SJSA1 (cell line): ENCODE data around the gene ERC1. TPM values are rescaled to one million over a fixed set of nuclear protein-coding genes. Genes with fewer than 3 reads are reported as not detected.
"Not testable (repeated sequence)": the region's sequence is repeated elsewhere in the genome, so short reads cannot be mapped to it uniquely, and the experiment has no call there.

ENCODE experiments used
- DNase-seq, 2 experiments: peaks; one replicate each; pipeline ENCODE4 v3.0.0-alpha.2; 2015 to 2020; ENCODE audit warnings: low spot score in 2 of 2, low read depth in 1 of 2
- H3K27ac ChIP-seq: fragments of 250-450 bp; sonication (Bioruptor Pico); 2 replicates; pipeline ENCODE4 v1.5.1; 2020; ENCODE audit warnings: mild to moderate bottlenecking, moderate library complexity
- H3K27me3 ChIP-seq: fragments of 250-450 bp; sonication (Bioruptor Pico); replicated peaks from 2 replicates; pipeline ENCODE4 v1.5.1; 2020; ENCODE audit warnings: mild to moderate bottlenecking, moderate library complexity
- H3K36me3 ChIP-seq: fragments of 250-450 bp; sonication (Bioruptor Pico); 2 replicates; pipeline ENCODE4 v1.5.1; 2020; ENCODE audit warnings: mild to moderate bottlenecking
- H3K4me1 ChIP-seq: fragments of 250-450 bp; sonication (Bioruptor Pico); replicated peaks from 2 replicates; pipeline ENCODE4 v1.6.1; 2021; ENCODE audit warnings: mild to moderate bottlenecking
- H3K4me3 ChIP-seq: fragments of 250-450 bp; sonication (Bioruptor Pico); 2 replicates; pipeline ENCODE4 v1.5.1; 2020; ENCODE audit warnings: mild to moderate bottlenecking
- H3K9me3 ChIP-seq: fragments of 250-450 bp; sonication (Bioruptor Pico); replicated peaks from 2 replicates; pipeline ENCODE4 v1.5.1; 2020; ENCODE audit warnings: mild to moderate bottlenecking
- total RNA-seq: library from RNA; depleted of rRNA; stranded (reverse); fragments of >200 nt; shearing (Covaris generic); gene quantifications from 2 replicates; pipeline ENCODE4 v1.2.3, GENCODE V29; 2014

The ERC1 gene
- total RNA-seq, 1 experiment from 2014 or later: 19.7 TPM

GRCh38 chr12:1306817-1307216, 315.8 kb downstream of the ERC1 start:
- Histone ChIP-seq H3K4me1 (no peaks in the 10 kb centered on the region), H3K9me3 (no peaks in the 10 kb centered on the region), H3K27me3 (no peaks in the 10 kb centered on the region), H3K4me3 (no peak overlapping the region), H3K27ac (no peak overlapping the region), H3K36me3 (no peaks in the 10 kb centered on the region; the same call in 1 of the 2 replicates)
- no peak for DNase-seq

GRCh38 chr12:1307796-1308195, 316.8 kb downstream of the ERC1 start:
- H3K36me3 ChIP-seq: no peaks in the 10 kb centered on the region; the same call in 1 of the 2 replicates
- H3K27me3 ChIP-seq: no peaks in the 10 kb centered on the region
- no peak for DNase-seq
- no peak overlapping the region for H3K4me3 ChIP-seq
- no peak overlapping the region for H3K27ac ChIP-seq
- H3K9me3 ChIP-seq: 0 out of 2 replicates have a peak, but pooled peaks cover 3% of the 10 kb centered on the region
- no peaks in the 10 kb centered on the region for H3K4me1 ChIP-seq

- H3K9me3 ChIP-seq: 0 out of 2 replicates have a peak, but pooled peaks cover 3% of the 10 kb centered on the region
- no peak overlapping the region for H3K27ac ChIP-seq
- H3K27me3 ChIP-seq: no peaks in the 10 kb centered on the region
- H3K4me1 ChIP-seq: no peaks in the 10 kb centered on the region
- H3K36me3 ChIP-seq: no peaks in the 10 kb centered on the region; the same call in 1 of the 2 replicates
- DNase-seq: no peak
- H3K4me3 ChIP-seq: no peak overlapping the region
Observed at GRCh38 chr12:1309613-1310012, 318.6 kb downstream of the ERC1 start.

- DNase-seq: no peak
- Histone ChIP-seq H3K4me3 (no peak overlapping the region), H3K9me3 (0 out of 2 replicates have a peak, but pooled peaks cover 3% of the 10 kb centered on the region), H3K36me3 (no peaks in the 10 kb centered on the region; the same call in none of the 2 replicates), H3K27me3 (no peaks in the 10 kb centered on the region), H3K27ac (no peak overlapping the region), H3K4me1 (no peaks in the 10 kb centered on the region)
Observed at GRCh38 chr12:1310653-1311052, 319.6 kb downstream of the ERC1 start.

GRCh38 chr12:1311145-1311544, 320.1 kb downstream of the ERC1 start:
- Histone ChIP-seq H3K27ac (no peak overlapping the region), H3K36me3 (no peaks in the 10 kb centered on the region; the same call in none of the 2 replicates), H3K4me1 (no peaks in the 10 kb centered on the region), H3K4me3 (no peak overlapping the region), H3K27me3 (no peaks in the 10 kb centered on the region), H3K9me3 (0 out of 2 replicates have a peak, but pooled peaks cover 3% of the 10 kb centered on the region)
- DNase-seq: no peak

- H3K36me3 ChIP-seq: no peaks in the 10 kb centered on the region; the same call in none of the 2 replicates
- no peaks in the 10 kb centered on the region for H3K27me3 ChIP-seq
- H3K4me3 ChIP-seq: no peak overlapping the region
- 0 out of 2 replicates have a peak, but pooled peaks cover 3% of the 10 kb centered on the region for H3K9me3 ChIP-seq
- H3K27ac ChIP-seq: no peak overlapping the region
- DNase-seq: no peak
- no peaks in the 10 kb centered on the region for H3K4me1 ChIP-seq
Observed at GRCh38 chr12:1313906-1314305, 322.9 kb downstream of the ERC1 start.

GRCh38 chr12:1314523-1314922, 323.5 kb downstream of the ERC1 start:
- H3K4me3 ChIP-seq: no peak overlapping the region
- no peaks in the 10 kb centered on the region for H3K4me1 ChIP-seq
- H3K27ac ChIP-seq: no peak overlapping the region
- H3K36me3 ChIP-seq: no peaks in the 10 kb centered on the region; the same call in 1 of the 2 replicates
- H3K27me3 ChIP-seq: no peaks in the 10 kb centered on the region
- 0 out of 2 replicates have a peak, but pooled peaks cover 3% of the 10 kb centered on the region for H3K9me3 ChIP-seq
- no peak for DNase-seq

GRCh38 chr12:1316991-1317390, 326.0 kb downstream of the ERC1 start:
- H3K27ac ChIP-seq, H3K36me3 ChIP-seq, DNase-seq, H3K4me1 ChIP-seq, H3K4me3 ChIP-seq, H3K27me3 ChIP-seq, H3K9me3 ChIP-seq: not testable (repeated sequence)

- Histone ChIP-seq H3K36me3 (no peaks in the 10 kb centered on the region; the same call in 1 of the 2 replicates), H3K4me1 (no peaks in the 10 kb centered on the region), H3K27ac (no peak overlapping the region), H3K27me3 (no peaks in the 10 kb centered on the region), H3K4me3 (no peak overlapping the region), H3K9me3 (no peaks in the 10 kb centered on the region)
- no peak for DNase-seq
Observed at GRCh38 chr12:1318327-1319031, 327.5 kb downstream of the ERC1 start.

GRCh38 chr12:1319212-1319611, 328.2 kb downstream of the ERC1 start:
- H3K4me3 ChIP-seq: no peak overlapping the region
- DNase-seq: no peak
- no peaks in the 10 kb centered on the region for H3K9me3 ChIP-seq
- H3K27ac ChIP-seq: no peak overlapping the region
- H3K36me3 ChIP-seq: no peaks in the 10 kb centered on the region; the same call in 1 of the 2 replicates
- no peaks in the 10 kb centered on the region for H3K4me1 ChIP-seq
- H3K27me3 ChIP-seq: no peaks in the 10 kb centered on the region

GRCh38 chr12:1320021-1320420, 329.0 kb downstream of the ERC1 start:
- Histone ChIP-seq H3K27ac (no peak overlapping the region), H3K36me3 (no peaks in the 10 kb centered on the region; the same call in 1 of the 2 replicates), H3K4me1 (no peaks in the 10 kb centered on the region), H3K4me3 (no peak overlapping the region), H3K27me3 (no peaks in the 10 kb centered on the region), H3K9me3 (no peaks in the 10 kb centered on the region)
- no peak for DNase-seq

GRCh38 chr12:1322821-1323220, 331.8 kb downstream of the ERC1 start:
- DNase-seq: no peak
- peaks cover 7% of the 10 kb centered on the region for H3K4me1 ChIP-seq
- H3K27me3 ChIP-seq: no peaks in the 10 kb centered on the region
- no peaks in the 10 kb centered on the region for H3K36me3 ChIP-seq
- no peaks in the 10 kb centered on the region for H3K9me3 ChIP-seq
- H3K27ac ChIP-seq: no peak overlapping the region
- H3K4me3 ChIP-seq: no peak overlapping the region

- Histone ChIP-seq H3K27ac (no peak overlapping the region), H3K4me3 (no peak overlapping the region), H3K36me3 (no peaks in the 10 kb centered on the region), H3K9me3 (no peaks in the 10 kb centered on the region), H3K4me1 (peaks cover 7% of the 10 kb centered on the region), H3K27me3 (no peaks in the 10 kb centered on the region)
- no peak for DNase-seq
Observed at GRCh38 chr12:1324099-1324498, 333.1 kb downstream of the ERC1 start.

GRCh38 chr12:1324910-1325309, 333.9 kb downstream of the ERC1 start:
- H3K36me3 ChIP-seq: no peaks in the 10 kb centered on the region
- no peak overlapping the region for H3K27ac ChIP-seq
- no peaks in the 10 kb centered on the region for H3K27me3 ChIP-seq
- peaks cover 7% of the 10 kb centered on the region for H3K4me1 ChIP-seq
- H3K9me3 ChIP-seq: no peaks in the 10 kb centered on the region
- H3K4me3 ChIP-seq: no peak overlapping the region
- DNase-seq: no peak
